HEK293 (cell line): ENCODE data around the gene CAPS.

Experiments
- EGR2 ChIP-seq: fragments of 450-650 bp; formaldehyde crosslinking; IDR thresholded peaks from 2 replicates; pipeline ENCODE4 v1.5.1; 2016; ENCODE audit warnings: low read depth, missing biosample characterization, missing genetic modification characterization
- HOXA7 ChIP-seq: sonication (generic); formaldehyde crosslinking; IDR thresholded peaks from 2 replicates; pipeline ENCODE4 v1.8.1; 2022; ENCODE audit warnings: missing genetic modification reagents, borderline replicate concordance
- TCF7L2 ChIP-seq: IDR thresholded peaks from 2 replicates; pipeline ENCODE4 v1.6.1; 2011; ENCODE audit warnings: low read depth, mild to moderate bottlenecking, inconsistent platforms, low read length, moderate library complexity, borderline replicate concordance
- TRIM28 ChIP-seq: IDR thresholded peaks from 2 replicates; pipeline ENCODE4 v1.6.1; 2011; ENCODE audit warnings: low read length, control low read depth, borderline replicate concordance
- ZNF121 ChIP-seq: fragments of 450-650 bp; formaldehyde crosslinking; IDR thresholded peaks from 2 replicates; pipeline ENCODE4 v1.5.1; 2016; ENCODE audit warnings: missing biosample characterization, missing genetic modification characterization
- ZNF146 ChIP-seq: fragments of 450-650 bp; formaldehyde crosslinking; IDR thresholded peaks from 2 replicates; pipeline ENCODE4 v1.5.1; 2016; ENCODE audit warnings: missing biosample characterization, missing genetic modification characterization
- ZNF175 ChIP-seq: fragments of 450-650 bp; formaldehyde crosslinking; IDR thresholded peaks from 2 replicates; pipeline ENCODE4 v1.5.1; 2016; ENCODE audit warnings: missing biosample characterization, missing genetic modification characterization
- ZNF239 ChIP-seq: fragments of 450-650 bp; formaldehyde crosslinking; IDR thresholded peaks from 2 replicates; pipeline ENCODE4 v1.5.1; 2016; ENCODE audit warnings: missing biosample characterization, missing genetic modification characterization
- ZNF423 ChIP-seq: fragments of 450-650 bp; formaldehyde crosslinking; IDR thresholded peaks from 2 replicates; pipeline ENCODE4 v1.5.1; 2016; ENCODE audit warnings: missing biosample characterization, missing genetic modification characterization
- ZNF621 ChIP-seq: fragments of 450-650 bp; formaldehyde crosslinking; IDR thresholded peaks from 2 replicates; pipeline ENCODE4 v1.5.1; 2017; ENCODE audit warnings: missing biosample characterization, missing genetic modification characterization
- ZNF623 ChIP-seq: fragments of 450-650 bp; formaldehyde crosslinking; IDR thresholded peaks from 2 replicates; pipeline ENCODE4 v1.5.1; 2016; ENCODE audit warnings: missing biosample characterization, missing genetic modification characterization
- ZNF660 ChIP-seq: fragments of 450-650 bp; IDR thresholded peaks from 2 replicates; pipeline ENCODE4 v1.5.1; 2018; ENCODE audit warnings: missing biosample characterization, mild to moderate bottlenecking, missing genetic modification characterization
- ZNF664 ChIP-seq: fragments of 450-650 bp; formaldehyde crosslinking; IDR thresholded peaks from 2 replicates; pipeline ENCODE4 v1.5.1; 2016; ENCODE audit warnings: missing biosample characterization, missing genetic modification characterization
- ZNF785 ChIP-seq: fragments of 450-650 bp; formaldehyde crosslinking; IDR thresholded peaks from 2 replicates; pipeline ENCODE4 v1.5.1; 2016; ENCODE audit warnings: missing biosample characterization, missing genetic modification characterization
- TF ChIP-seq, protein P1 (sequence below): fragments of 450-650 bp; formaldehyde crosslinking; IDR thresholded peaks from 2 replicates; pipeline ENCODE4 v1.5.1; 2016; ENCODE audit warnings: missing biosample characterization, missing genetic modification characterization
- TF ChIP-seq, protein P2 (sequence below): fragments of 450-650 bp; formaldehyde crosslinking; IDR thresholded peaks from 2 replicates; pipeline ENCODE4 v1.5.1; 2016; ENCODE audit warnings: missing biosample characterization, missing genetic modification characterization
- TF ChIP-seq, protein P3 (sequence below): fragments of 450-650 bp; formaldehyde crosslinking; IDR thresholded peaks from 2 replicates; pipeline ENCODE4 v1.5.1; 2016; ENCODE audit warnings: missing biosample characterization, missing genetic modification characterization
- TF ChIP-seq, protein P4 (sequence below): fragments of 450-650 bp; formaldehyde crosslinking; IDR thresholded peaks from 2 replicates; pipeline ENCODE4 v1.5.1; 2016; ENCODE audit warnings: missing biosample characterization, missing genetic modification characterization
- TF ChIP-seq, protein P5 (sequence below): fragments of 450-650 bp; formaldehyde crosslinking; IDR thresholded peaks from 2 replicates; pipeline ENCODE4 v1.5.1; 2016; ENCODE audit warnings: missing biosample characterization, missing genetic modification characterization, low read depth
- TF ChIP-seq, protein P6 (sequence below): fragments of 450-650 bp; formaldehyde crosslinking; IDR thresholded peaks from 2 replicates; pipeline ENCODE4 v1.5.0; 2017; ENCODE audit warnings: missing biosample characterization, missing genetic modification characterization, borderline replicate concordance
- TF ChIP-seq, protein P7 (sequence below): fragments of 450-650 bp; formaldehyde crosslinking; IDR thresholded peaks from 2 replicates; pipeline ENCODE4 v1.5.1; 2017; ENCODE audit warnings: missing biosample characterization, missing genetic modification characterization
- TF ChIP-seq, protein P8 (sequence below): fragments of 450-650 bp; formaldehyde crosslinking; IDR thresholded peaks from 2 replicates; pipeline ENCODE4 v1.5.1; 2016; ENCODE audit warnings: missing biosample characterization, missing genetic modification characterization

The CAPS gene

DNA sequence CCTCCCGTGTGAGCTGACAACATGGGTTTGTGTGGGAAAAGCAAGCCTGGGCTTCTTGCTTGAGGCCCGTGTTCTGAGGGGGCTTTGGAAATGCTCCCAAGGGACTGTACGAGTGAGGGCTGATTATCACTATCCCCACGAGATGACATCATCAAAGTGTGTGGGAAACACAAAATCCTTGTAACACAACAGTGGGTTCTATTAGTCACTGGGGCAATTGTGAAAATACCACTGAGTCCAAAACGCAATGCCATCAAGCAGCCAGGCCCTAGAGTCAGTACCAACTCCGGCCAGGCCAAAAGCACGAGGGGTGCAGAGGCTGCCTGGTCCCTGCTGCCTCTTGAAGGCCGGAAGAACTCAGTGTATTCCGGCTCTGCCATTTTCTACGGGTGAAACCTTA, 29.6 kb downstream of the CAPS start (continued):
- TF ChIP-seq, protein P1, sequence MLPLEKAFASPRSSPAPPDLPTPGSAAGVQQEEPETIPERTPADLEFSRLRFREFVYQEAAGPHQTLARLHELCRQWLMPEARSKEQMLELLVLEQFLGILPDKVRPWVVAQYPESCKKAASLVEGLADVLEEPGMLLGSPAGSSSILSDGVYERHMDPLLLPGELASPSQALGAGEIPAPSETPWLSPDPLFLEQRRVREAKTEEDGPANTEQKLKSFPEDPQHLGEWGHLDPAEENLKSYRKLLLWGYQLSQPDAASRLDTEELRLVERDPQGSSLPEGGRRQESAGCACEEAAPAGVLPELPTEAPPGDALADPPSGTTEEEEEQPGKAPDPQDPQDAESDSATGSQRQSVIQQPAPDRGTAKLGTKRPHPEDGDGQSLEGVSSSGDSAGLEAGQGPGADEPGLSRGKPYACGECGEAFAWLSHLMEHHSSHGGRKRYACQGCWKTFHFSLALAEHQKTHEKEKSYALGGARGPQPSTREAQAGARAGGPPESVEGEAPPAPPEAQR (tag by site-specific recombination): no peak
- TF ChIP-seq ZNF623 (tag by site-specific recombination) (peak; percentile 7; the same call in 1 of the 2 replicates), ZNF239 (no peak), ZNF621 (tag by site-specific recombination) (no peak), ZNF785 (no peak), ZNF146 (tag by site-specific recombination) (no peak), EGR2 (tag by site-specific recombination) (peak; percentile 67), HOXA7 (no peak), ZNF175 (tag by site-specific recombination) (no peak), ZNF664 (tag by site-specific recombination) (no peak), ZNF423 (tag by site-specific recombination) (no peak), ZNF121 (tag by site-specific recombination) (no peak), ZNF660 (0 out of 2 replicates have a peak, but pooled peaks have one; percentile 63), TCF7L2 (no peak), TRIM28 (no peak)
- TF ChIP-seq, protein P2, sequence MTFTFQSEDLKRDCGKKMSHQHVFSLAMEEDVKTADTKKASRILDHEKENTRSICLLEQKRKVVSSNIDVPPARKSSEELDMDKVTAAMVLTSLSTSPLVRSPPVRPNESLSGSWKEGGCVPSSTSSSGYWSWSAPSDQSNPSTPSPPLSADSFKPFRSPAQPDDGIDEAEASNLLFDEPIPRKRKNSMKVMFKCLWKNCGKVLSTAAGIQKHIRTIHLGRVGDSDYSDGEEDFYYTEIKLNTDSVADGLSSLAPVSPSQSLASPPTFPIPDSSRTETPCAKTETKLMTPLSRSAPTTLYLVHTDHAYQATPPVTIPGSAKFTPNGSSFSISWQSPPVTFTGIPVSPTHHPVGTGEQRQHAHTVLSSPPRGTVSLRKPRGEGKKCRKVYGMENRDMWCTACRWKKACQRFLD (tag by site-specific recombination): no peak
- TF ChIP-seq, protein P3, sequence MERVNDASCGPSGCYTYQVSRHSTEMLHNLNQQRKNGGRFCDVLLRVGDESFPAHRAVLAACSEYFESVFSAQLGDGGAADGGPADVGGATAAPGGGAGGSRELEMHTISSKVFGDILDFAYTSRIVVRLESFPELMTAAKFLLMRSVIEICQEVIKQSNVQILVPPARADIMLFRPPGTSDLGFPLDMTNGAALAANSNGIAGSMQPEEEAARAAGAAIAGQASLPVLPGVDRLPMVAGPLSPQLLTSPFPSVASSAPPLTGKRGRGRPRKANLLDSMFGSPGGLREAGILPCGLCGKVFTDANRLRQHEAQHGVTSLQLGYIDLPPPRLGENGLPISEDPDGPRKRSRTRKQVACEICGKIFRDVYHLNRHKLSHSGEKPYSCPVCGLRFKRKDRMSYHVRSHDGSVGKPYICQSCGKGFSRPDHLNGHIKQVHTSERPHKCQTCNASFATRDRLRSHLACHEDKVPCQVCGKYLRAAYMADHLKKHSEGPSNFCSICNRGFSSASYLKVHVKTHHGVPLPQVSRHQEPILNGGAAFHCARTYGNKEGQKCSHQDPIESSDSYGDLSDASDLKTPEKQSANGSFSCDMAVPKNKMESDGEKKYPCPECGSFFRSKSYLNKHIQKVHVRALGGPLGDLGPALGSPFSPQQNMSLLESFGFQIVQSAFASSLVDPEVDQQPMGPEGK: peak; percentile 73
- TF ChIP-seq, protein P4, sequence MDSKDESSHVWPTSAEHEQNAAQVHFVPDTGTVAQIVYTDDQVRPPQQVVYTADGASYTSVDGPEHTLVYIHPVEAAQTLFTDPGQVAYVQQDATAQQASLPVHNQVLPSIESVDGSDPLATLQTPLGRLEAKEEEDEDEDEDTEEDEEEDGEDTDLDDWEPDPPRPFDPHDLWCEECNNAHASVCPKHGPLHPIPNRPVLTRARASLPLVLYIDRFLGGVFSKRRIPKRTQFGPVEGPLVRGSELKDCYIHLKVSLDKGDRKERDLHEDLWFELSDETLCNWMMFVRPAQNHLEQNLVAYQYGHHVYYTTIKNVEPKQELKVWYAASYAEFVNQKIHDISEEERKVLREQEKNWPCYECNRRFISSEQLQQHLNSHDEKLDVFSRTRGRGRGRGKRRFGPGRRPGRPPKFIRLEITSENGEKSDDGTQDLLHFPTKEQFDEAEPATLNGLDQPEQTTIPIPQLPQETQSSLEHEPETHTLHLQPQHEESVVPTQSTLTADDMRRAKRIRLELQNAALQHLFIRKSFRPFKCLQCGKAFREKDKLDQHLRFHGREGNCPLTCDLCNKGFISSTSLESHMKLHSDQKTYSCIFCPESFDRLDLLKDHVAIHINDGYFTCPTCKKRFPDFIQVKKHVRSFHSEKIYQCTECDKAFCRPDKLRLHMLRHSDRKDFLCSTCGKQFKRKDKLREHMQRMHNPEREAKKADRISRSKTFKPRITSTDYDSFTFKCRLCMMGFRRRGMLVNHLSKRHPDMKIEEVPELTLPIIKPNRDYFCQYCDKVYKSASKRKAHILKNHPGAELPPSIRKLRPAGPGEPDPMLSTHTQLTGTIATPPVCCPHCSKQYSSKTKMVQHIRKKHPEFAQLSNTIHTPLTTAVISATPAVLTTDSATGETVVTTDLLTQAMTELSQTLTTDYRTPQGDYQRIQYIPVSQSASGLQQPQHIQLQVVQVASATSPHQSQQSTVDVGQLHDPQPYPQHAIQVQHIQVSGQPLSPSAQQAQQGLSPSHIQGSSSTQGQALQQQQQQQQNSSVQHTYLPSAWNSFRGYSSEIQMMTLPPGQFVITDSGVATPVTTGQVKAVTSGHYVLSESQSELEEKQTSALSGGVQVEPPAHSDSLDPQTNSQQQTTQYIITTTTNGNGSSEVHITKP (tag by site-specific recombination): peak; percentile 63
- TF ChIP-seq, protein P5, sequence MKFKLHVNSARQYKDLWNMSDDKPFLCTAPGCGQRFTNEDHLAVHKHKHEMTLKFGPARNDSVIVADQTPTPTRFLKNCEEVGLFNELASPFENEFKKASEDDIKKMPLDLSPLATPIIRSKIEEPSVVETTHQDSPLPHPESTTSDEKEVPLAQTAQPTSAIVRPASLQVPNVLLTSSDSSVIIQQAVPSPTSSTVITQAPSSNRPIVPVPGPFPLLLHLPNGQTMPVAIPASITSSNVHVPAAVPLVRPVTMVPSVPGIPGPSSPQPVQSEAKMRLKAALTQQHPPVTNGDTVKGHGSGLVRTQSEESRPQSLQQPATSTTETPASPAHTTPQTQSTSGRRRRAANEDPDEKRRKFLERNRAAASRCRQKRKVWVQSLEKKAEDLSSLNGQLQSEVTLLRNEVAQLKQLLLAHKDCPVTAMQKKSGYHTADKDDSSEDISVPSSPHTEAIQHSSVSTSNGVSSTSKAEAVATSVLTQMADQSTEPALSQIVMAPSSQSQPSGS (tag by site-specific recombination): peak; percentile 93
- TF ChIP-seq, protein P6, sequence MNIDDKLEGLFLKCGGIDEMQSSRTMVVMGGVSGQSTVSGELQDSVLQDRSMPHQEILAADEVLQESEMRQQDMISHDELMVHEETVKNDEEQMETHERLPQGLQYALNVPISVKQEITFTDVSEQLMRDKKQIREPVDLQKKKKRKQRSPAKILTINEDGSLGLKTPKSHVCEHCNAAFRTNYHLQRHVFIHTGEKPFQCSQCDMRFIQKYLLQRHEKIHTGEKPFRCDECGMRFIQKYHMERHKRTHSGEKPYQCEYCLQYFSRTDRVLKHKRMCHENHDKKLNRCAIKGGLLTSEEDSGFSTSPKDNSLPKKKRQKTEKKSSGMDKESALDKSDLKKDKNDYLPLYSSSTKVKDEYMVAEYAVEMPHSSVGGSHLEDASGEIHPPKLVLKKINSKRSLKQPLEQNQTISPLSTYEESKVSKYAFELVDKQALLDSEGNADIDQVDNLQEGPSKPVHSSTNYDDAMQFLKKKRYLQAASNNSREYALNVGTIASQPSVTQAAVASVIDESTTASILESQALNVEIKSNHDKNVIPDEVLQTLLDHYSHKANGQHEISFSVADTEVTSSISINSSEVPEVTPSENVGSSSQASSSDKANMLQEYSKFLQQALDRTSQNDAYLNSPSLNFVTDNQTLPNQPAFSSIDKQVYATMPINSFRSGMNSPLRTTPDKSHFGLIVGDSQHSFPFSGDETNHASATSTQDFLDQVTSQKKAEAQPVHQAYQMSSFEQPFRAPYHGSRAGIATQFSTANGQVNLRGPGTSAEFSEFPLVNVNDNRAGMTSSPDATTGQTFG (tag by site-specific recombination): no peak
- TF ChIP-seq, protein P7, sequence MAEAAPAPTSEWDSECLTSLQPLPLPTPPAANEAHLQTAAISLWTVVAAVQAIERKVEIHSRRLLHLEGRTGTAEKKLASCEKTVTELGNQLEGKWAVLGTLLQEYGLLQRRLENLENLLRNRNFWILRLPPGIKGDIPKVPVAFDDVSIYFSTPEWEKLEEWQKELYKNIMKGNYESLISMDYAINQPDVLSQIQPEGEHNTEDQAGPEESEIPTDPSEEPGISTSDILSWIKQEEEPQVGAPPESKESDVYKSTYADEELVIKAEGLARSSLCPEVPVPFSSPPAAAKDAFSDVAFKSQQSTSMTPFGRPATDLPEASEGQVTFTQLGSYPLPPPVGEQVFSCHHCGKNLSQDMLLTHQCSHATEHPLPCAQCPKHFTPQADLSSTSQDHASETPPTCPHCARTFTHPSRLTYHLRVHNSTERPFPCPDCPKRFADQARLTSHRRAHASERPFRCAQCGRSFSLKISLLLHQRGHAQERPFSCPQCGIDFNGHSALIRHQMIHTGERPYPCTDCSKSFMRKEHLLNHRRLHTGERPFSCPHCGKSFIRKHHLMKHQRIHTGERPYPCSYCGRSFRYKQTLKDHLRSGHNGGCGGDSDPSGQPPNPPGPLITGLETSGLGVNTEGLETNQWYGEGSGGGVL (tag by site-specific recombination): peak; percentile 65; the same call in 1 of the 2 replicates
- TF ChIP-seq, protein P8, sequence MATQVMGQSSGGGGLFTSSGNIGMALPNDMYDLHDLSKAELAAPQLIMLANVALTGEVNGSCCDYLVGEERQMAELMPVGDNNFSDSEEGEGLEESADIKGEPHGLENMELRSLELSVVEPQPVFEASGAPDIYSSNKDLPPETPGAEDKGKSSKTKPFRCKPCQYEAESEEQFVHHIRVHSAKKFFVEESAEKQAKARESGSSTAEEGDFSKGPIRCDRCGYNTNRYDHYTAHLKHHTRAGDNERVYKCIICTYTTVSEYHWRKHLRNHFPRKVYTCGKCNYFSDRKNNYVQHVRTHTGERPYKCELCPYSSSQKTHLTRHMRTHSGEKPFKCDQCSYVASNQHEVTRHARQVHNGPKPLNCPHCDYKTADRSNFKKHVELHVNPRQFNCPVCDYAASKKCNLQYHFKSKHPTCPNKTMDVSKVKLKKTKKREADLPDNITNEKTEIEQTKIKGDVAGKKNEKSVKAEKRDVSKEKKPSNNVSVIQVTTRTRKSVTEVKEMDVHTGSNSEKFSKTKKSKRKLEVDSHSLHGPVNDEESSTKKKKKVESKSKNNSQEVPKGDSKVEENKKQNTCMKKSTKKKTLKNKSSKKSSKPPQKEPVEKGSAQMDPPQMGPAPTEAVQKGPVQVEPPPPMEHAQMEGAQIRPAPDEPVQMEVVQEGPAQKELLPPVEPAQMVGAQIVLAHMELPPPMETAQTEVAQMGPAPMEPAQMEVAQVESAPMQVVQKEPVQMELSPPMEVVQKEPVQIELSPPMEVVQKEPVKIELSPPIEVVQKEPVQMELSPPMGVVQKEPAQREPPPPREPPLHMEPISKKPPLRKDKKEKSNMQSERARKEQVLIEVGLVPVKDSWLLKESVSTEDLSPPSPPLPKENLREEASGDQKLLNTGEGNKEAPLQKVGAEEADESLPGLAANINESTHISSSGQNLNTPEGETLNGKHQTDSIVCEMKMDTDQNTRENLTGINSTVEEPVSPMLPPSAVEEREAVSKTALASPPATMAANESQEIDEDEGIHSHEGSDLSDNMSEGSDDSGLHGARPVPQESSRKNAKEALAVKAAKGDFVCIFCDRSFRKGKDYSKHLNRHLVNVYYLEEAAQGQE (tag by site-specific recombination): no peak
